Stimulated activated naive CD8-positive, alpha-beta T cell treated with anti-CD3 and anti-CD28 coated beads, Interleukin-15, Interleukin-2, amounts not matched to agents 100 U/mL and 50 U/mL, for 24 hours (primary cell): Measurements from ENCODE around the gene TBC1D8.

Experiments
- ATAC-seq: fragments of 150-1000 bp; cut with Tn5 transposase; one replicate; pipeline ENCODE4 v1.10.0; 2021
- DNase-seq: peaks from one replicate; pipeline ENCODE4 v3.0.0; 2021

TBC1D8 gene

GRCh38 chr2:100997509-100998234 is 153.5 kb downstream of the TBC1D8 start:
- ATAC-seq (no peak), DNase-seq (no peak)

- DNase-seq: no peak
- no peak for ATAC-seq
Measured at GRCh38 chr2:100995309-100996075, 155.7 kb downstream of the TBC1D8 start.

GRCh38 chr2:100993294-100993693 is 157.9 kb downstream of the TBC1D8 start:
- ATAC-seq (no peak), DNase-seq (no peak)

GRCh38 chr2:100992262-100992661 is 158.9 kb downstream of the TBC1D8 start:
- ATAC-seq (no peak), DNase-seq (no peak)

DNA sequence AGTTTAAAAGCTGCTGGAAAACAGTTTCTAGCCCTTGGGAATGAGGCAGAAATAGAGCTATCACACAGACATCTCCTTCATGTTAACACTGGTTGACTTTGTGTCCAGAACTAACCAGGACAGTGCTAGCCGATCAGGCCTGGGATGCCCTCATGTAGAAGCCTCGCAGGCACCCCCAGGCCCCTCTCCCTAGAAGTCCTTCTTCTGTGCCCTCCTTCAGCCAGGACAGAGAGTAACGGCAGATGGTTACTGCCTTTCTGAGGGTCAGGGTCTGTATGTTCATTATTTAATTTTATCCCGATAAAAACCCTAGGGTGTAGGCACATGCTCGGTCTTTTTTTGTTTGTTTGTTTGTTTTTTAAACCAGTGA is 159.8 kb downstream of the TBC1D8 start:
- DNase-seq (no peak), ATAC-seq (no peak)

DNA sequence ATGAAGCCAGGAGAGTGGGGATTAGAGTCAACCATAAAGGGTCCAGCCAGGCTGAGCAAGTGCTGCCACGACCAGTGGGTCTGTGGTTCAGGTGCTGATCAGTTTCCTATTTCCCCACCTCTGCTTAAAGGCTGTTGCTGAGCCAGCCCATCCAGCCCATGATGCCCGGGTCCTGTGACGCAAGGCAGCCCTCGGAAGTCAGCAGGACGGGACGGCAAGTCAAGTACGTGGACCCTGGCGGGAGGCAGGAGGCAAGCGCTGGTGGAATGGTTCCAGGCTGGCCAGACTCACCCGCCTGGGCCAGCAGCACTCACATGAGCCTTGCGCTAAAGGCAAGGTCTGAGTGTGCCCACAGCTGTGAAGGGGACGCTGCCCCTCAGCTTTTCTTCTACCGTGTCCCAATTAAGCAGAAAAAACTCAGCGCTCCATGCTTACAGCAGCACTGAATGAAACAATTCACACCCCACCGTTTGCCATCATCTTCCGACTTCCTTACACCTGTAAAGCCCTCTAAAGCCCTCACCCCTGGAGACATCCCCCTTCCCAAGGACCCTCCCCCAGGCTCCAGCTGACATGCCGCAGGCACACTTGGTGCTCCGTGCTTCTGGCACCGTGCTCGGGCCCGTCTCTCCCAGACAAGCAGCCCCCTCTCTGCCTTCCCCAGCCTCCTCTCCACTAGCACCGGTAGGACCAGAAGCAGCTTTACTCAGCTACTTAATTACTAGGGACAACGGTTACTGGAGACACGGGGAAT is 160.4 kb downstream of the TBC1D8 start:
- ATAC-seq (no peak), DNase-seq (no peak)

DNA sequence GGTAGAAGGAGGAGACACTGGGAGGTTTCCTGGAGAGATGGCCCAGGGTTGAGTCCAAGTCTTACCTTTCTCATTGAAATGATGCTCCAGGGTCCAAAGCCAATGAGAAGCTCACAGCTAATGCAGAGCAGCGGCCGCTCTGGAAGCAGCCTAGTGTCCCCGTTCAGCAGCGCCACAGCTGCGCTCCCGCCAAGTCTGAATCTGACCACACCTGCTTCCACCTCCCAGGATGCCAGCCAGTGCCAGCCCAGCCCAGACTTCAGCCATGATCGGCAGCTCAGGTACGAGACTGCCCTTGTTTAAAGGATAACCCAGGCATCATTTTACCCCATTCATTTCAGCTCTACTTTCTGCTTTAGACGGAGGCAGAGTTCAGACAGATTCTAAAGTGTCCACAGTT is 161.0 kb downstream of the TBC1D8 start:
- DNase-seq: no peak
- no peak for ATAC-seq

GRCh38 chr2:100989666-100990065 is 161.5 kb downstream of the TBC1D8 start:
- no peak for ATAC-seq
- no peak for DNase-seq

GRCh38 chr2:100988630-100989417 is 162.4 kb downstream of the TBC1D8 start:
- DNase-seq: no peak

DNA sequence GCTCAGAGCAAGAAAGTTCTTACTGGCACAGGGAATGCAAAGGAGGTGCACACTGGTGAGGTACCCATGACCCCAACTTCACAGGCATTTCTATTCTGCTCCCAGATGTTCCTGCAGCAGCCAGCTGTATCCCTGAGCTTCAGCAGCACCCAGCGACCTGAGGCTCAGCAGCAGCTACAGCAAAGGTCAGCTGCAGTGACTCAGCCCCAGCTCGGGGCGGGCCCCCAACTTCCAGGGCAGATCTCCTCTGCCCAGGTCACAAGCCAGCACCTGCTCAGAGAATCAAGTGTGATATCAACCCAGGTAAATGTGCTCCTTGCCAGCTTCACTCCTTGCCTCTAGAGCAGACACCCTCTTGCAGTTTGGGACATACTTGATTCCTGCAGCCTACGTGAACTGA is 163.2 kb downstream of the TBC1D8 start:
- ATAC-seq (no peak), DNase-seq (no peak)

More at GRCh38 chr2:100988630-100989417, 162.4 kb downstream of the TBC1D8 start:
- no peak for ATAC-seq

- no peak for DNase-seq
- ATAC-seq: no peak
Measured at GRCh38 chr2:100987536-100987935, 163.6 kb downstream of the TBC1D8 start.

DNA sequence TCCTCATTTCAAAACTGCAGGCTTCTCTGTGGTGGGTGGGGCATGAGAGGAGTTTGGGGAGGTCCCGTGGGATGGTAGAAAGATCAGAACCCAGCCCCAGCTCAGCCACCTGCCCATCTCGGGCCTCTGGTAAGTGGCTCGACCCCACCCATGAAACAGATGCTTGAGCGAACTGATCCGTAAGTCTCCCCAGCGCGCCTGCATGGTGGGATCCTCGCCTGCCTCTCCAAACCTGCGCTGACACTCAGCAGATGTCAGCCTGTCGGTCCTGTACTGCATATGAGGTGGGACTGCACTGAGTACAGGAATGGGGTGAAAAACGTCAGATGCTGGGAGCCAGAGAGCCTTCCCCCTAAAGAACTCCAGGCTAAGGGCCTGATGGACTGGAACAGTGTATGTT is 165.0 kb downstream of the TBC1D8 start:
- no peak for ATAC-seq

DNA sequence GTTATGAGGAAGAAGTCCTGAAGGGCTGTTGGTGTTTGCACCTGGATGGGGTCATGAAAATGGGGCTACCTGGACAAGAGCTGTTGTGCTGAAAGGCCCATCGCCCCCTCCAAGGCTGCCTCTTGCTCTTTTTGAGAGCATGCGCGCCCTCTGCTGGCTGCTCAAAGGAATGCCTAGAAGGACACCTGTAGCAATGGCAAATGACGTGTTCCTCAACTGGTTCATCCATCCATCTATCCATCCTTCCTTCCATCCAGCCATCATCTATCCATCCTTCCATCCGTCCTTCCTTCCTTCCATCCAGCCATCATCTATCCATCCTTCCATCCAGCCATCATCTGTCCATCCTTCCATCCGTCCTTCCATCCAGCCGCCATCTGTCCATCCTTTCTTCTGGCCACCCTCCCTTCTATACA is 166.3 kb downstream of the TBC1D8 start:
- peak; percentile 81 for DNase-seq

More for the DNA sequence above, 165.0 kb downstream of the TBC1D8 start:
- no peak for DNase-seq

DNA sequence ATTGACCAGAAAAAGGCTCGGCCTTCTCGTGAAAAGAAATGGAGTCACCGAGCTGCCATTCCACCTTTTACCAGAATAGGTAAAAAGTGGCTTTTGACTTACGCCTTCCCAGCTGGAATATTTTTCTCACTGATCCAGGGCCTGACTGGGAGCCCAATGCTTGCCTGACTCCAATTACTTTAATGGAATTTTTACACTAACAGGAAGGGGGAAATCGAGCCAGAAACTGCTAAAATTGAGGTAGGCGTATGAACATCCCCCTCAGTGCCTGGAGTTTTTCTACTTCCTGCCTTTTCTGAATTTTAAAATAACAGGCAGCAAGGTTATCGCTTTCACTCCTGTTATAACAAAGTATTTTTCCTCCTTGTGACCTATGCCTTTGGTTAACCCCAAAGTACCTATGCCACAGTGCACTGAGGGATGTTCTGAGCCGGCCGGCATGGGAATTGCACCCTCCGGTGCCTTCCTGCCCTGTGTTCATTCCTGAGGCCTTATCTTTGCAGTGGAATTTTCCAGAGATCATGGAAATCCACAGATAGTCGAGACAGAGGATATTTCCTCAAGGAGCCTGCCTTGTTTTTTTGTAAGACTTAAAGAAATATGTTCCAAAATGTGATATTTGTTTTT is 167.4 kb downstream of the TBC1D8 start:
- DNase-seq: no peak
- ATAC-seq: no peak

More for the DNA sequence above, 166.3 kb downstream of the TBC1D8 start:
- peak; percentile 72 for ATAC-seq

GRCh38 chr2:100983201-100983600 is 168.0 kb downstream of the TBC1D8 start:
- ATAC-seq (no peak), DNase-seq (no peak)

DNA sequence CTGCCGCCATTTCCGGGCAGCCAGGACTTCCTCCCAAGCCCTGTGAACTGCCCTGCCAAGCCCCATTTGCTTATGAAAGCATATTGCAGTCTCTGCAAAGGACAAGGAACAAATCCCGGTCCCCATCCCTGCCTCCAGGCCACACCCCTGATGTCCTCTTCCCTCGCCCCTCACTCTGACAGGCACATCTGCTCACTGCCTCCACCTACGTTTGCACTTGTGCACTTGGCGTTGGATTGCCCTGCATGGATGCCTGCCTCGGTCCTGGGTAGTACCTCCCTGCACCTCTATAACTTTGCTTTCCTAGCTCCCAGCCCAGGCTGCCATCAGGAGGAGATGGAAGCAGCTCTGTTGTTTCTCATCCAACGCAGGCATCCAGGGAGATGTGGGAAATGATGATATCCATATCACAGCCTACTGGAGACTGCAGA is 168.7 kb downstream of the TBC1D8 start:
- ATAC-seq (no peak), DNase-seq (no peak)

- ATAC-seq: no peak
- no peak for DNase-seq
Measured at GRCh38 chr2:100981011-100981410, 170.2 kb downstream of the TBC1D8 start.

DNA sequence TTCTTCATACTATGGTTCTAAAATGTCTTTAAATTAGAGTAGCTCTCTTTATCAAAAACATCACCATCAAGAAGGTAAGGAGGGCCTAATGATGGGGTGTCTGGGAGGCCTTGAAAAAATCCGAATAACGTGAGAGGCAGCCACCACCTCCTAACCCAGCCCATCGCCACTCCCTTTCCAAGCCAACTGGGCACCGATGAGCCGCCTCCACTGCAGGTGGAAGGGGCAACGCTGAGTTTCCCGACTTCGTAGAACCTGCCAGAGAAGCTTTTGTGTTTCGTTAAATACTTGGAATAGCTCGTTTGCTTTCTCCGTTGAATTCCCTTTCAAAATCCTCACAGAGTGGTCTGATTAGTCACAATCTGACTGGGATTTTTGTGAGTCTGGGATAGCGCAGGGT is 171.1 kb downstream of the TBC1D8 start:
- ATAC-seq (no peak), DNase-seq (no peak)

DNA sequence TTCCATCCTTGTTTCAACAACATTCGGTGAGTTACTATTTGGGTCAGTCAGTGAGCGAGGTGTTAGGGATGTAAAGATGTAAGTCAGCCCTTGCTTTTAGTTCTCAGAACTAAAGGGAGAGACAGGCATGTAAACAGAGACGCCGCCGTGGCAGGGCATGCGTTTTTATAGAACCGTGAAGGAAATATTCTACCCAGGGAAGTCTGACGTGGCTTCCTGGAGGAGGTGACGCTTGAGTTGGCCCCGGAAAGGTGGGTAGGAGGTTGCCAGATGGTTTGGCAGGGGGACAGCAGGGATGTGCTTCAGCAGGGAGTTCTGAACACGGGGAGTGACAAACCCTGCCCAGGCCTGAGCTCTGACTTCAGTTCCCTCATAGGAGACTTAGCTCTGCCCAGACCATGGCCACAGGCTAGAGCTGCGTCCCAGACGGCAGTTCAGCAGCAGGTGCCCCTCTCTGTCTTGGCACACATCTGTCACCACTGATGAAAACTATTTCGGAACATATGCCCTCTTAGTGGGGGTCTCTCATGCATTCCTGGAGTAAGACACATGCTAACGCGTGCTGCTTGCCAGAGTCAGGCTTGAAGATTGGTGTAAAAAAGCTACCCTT is 172.5 kb downstream of the TBC1D8 start:
- DNase-seq: no peak
- no peak for ATAC-seq

DNA sequence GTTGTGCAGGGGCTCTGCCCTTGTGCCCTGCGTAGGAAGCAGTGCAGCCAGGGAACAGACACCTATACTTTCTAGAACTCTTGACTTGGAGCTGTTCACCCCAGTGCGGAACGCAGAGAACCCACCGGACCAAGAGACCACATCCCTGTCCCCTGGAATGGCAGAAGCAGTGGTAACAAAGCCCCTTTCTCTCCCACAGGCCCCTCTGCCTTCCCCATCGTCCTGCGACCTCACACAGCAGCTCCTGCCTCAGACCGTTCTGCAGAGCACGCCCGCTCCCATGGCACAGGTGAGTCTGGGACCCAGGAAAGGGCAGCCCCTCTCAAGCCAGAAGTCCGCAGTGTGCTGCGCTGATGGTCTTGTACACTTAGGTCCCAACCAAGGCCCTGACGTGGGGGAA is 173.7 kb downstream of the TBC1D8 start:
- DNase-seq: no peak
- no peak for ATAC-seq
